ENCODE data around the gene DNPH1.

DNA sequence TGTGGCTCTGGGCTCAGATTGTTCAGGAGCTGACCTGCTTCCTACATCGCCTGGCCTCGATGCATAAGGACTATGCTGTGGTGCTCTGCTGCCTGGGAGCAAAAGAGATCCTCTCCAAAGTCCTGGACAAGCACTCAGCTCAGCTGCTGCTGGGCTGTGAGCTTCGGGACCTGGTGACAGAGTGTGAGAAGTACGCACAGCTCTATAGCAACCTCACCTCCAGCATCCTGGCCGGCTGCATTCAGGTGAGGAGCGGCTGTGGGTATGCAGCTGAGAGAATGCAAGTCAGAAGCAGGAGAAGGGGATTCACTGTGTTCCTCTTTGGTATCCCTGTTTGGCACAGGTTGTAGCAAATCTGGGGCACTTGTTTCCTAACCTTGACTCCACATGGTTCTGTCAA is 29.4 kb downstream of the DNPH1 start:
- TF ChIP-seq POLR2A (IDR thresholded peaks at IDR 0.05), result no peak
- TF ChIP-seq CTCF (IDR thresholded peaks at IDR 0.05), result no peak
